HG03565 (cell line): Measurements from ENCODE around the gene CLMP.
"Not testable (repeated sequence)": the region's sequence is repeated elsewhere in the genome, so short reads cannot be mapped to it uniquely, and the experiment has no call there.

Experiments
- ATAC-seq: cut with Tn5 transposase; IDR thresholded peaks from one replicate; pipeline ENCODE4 v1.9.1; 2021; ENCODE audit warnings: mild to moderate bottlenecking, moderate library complexity; ENCODE audit not compliant: unreplicated experiment

Gene CLMP

GRCh38 chr11:123060277-123061000 lies 134.6 kb downstream of the CLMP start:
- no peak for ATAC-seq

DNA sequence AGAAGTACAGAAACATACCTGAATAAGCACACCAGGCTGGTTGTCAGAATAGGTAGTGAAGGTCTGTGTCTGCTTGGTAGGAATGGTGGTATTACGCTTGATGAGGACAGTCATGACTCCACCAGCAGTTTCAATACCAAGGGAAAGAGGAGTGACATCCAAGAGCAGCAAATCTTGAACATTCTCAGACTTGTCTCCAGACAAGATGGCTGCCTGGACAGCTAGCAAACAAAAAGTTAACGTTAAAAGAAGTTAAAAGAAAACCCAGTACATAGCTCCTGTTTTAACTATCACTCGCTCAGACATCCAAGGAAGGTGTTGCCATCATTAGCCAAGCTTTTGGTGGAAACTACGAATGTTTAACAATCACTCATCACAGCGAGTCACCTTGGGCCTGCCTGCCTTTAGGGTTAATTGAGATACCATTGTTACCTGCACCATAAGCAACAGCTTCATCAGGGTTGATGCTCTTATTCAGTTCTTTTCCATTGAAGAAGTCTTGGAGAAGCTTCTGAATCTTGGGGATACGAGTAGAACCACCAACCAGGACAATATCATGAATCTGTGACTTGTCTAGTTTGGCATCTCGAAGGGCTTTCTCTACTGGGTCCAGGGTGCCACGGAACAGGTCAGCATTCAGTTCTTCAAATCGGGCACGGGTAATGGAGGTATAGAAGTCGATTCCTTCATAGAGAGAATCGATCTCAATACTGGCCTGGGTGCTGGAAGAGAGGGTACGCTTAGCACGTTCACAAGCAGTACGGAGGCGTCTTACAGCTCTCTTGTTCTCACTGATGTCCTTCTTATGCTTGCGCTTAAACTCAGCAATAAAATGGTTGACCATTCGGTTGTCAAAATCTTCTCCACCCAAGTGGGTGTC lies 135.8 kb downstream of the CLMP start:
- not testable (repeated sequence) for ATAC-seq

GRCh38 chr11:123057661-123058305 lies 137.3 kb downstream of the CLMP start:
- no peak for ATAC-seq

- no peak for ATAC-seq
Measured at GRCh38 chr11:123056835-123057491, 138.1 kb downstream of the CLMP start.

DNA sequence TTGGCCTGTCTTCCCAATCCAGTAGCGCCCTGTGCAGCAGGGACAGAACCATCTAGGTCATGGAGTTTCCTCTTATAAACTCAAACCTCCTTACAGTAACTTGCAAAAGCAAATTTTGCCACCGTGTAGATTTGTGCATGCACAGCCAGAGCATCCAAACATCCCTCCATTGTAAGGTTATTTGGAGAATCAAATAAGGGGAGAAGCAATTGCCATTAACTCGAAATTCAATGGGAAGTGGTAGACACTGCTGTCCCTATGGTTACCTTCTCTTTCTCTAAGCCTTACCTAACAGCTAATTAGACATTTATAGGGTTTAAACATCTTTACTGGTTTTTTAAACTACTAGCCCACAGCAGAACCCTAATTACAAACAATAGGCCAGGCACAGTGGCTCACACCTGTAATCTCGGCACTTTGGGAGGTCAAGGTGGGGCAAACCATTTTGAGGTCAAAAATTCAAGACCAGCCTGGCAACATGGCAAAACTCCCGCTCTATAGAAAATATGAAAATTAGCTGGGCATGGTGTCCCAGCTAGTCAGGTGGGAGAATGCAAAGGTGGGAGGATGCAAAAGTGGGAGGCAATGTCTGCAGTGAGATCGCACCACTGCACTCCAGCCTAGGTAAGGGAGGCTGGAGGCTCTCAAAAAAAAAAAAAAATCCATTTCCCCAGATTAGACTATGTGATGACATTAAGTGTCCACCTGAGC lies 139.7 kb downstream of the CLMP start:
- no peak for ATAC-seq

GRCh38 chr11:123054301-123055065 lies 140.6 kb downstream of the CLMP start:
- peak; percentile 62 for ATAC-seq

DNA sequence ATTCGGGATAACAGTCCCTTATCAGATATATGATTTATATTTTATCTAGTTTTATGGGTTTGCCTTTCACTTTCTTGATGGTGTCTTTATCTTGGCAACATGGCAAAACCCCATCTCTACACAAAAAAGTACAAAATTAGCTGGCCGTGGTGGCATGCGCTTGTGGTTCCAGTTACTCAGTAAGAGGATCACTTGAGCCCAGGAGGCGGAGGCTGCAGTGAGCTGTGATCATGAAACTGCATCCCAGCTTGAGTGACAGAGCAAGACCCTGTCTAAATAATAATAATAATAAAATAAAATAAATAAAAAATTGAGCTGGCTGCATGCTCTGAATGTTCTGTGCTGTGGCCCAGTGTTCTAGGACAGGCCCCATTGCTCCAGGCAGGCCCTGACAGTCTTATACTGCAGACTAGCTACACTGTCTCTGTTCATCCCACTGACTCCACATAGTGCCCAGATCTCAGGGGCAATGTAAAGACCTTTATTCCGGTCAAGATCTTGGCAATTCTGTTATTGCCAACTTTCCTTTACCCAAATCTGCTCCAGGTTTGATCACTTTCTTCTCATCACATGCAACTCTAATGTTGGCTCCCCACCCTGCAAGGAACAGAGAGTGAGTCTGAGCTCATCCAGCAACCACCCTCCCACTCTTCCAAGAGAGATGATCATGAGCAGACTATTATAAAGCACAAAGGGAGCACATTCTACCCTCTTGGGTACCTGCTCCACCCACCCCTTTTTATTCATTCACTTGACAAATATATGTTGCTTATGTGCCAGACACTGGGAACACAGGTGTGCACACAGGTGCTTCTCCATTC lies 141.9 kb downstream of the CLMP start:
- no peak for ATAC-seq

- ATAC-seq = no peak
Measured at GRCh38 chr11:123051634-123052033, 143.4 kb downstream of the CLMP start.

GRCh38 chr11:123051146-123051545 lies 143.9 kb downstream of the CLMP start:
- ATAC-seq = no peak

DNA sequence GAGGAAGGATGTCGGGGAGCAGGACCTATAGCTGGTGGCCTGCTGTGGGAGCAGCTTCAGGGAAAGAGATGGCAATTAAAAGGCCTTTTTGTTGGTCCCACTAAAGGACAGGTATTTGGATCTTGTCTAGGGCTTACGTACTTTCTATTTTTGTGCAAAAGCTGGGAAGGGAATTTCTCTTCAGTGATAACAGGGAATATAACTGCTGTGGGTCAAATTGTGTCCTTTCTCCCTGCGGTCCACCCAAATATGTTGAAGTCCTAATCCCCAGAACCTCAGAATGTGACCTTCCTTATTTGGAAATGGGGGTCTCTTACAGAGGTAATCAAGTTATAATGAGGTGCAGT lies 147.1 kb downstream of the CLMP start:
- ATAC-seq = no peak

DNA sequence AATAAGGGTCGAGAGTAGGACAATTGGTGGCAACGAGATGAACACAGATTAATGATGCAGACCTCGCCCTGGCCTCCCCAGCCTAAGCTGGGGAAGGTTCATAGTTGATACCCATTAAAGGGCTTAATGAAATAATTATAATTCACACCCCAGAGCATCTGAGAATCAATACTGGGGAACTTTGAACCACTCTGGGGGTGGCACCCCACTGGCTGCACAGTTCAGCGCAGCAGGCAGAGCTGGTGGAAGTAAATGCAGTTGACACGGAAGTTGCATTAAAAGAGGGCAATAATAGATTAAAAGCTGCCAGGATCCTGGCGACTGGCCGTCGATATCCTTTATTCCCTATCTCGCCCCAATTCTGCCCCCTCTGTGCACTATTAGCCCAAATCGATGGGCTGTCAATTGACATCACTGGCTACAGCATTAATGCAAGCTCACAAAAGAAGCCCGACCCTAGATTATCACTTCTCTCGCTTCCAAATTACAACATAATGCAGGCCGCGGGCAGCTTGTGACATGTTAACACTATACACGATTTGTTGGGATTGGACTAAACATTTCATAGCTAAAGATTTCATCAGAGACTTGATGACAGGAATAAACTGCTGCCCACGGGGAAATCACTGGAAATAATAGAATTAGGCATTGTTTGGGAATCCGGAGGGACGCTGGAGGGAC lies 147.6 kb downstream of the CLMP start:
- ATAC-seq = no peak

- no peak for ATAC-seq
Measured at GRCh38 chr11:123046473-123047259, 148.4 kb downstream of the CLMP start.

DNA sequence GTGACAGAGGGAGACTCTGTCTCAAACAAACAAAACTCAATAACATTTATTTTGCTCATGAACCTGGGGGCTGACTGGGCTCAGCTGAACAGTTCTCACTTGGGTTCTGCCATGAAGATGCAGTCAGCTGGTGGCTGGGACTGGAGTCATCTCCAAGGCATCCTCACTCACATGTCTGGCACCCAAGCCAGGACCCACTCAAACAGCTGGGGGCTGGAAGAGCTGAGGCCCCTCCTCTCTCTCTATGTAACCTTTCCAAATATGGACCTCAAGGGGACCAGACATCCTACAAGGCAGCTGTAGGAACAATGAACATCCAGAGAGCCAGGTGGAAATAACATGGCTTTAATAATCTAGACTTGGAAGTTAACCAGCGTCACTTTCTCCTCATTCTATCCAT lies 149.9 kb downstream of the CLMP start:
- ATAC-seq = no peak

DNA sequence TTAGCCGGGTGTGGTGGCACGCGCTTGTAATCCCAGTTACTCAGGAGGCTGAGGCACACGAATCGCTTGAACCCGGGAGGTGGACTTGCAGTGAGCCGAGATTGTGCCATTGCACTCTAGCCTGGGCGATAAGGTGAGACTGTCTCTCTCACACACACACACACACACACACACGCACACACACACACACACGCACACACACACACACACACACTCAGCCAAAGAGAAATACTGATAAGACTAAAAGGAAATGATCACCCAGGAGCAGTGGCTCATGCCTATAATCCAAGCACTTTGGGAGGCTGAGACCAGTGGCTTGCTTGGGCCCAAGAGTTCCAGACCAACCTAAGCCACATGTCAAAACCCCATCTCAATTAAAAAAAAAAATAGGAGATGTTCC lies 153.9 kb downstream of the CLMP start:
- ATAC-seq = no peak

GRCh38 chr11:123040111-123040432 lies 155.0 kb downstream of the CLMP start:
- ATAC-seq = no peak

- ATAC-seq = no peak
Measured at GRCh38 chr11:123035831-123036230, 159.2 kb downstream of the CLMP start.

DNA sequence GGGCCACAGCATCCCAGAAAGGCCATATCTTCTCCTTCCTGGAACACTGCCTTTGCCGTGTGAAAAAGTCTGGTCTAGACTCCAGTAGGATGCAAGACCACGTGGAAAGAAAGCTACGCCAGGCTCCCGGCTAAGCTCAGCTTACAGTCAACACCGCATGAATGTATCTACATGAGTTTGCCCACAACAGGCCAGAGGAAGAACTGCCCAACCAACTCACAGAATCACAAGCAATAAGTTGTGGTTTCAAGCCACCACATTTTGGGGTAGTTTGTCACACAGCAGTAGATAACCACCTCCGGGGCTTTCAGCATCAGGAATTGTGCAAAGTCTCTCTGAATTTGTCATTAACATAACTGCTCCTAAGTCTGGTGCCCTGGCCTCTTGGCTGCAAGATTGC lies 160.5 kb downstream of the CLMP start:
- ATAC-seq = no peak

DNA sequence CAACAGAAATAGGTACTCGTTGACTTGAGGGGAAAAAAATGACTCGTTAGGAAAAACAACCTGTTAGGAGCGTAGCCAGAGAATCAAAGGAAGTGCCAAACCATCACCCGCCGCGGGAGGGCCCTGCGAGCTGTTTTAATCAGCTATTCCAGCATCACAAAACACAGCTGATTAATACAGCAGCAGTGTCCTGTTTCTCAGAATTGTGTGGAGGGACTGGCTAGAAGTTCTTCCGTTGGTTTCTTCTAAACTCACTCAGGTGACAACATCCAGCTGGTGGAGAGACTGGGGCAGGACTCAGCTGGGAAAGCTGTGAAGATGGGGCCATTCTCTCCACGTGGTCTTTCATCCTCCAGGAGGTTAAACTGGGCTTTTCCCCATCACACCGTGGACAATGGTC lies 161.2 kb downstream of the CLMP start:
- ATAC-seq = no peak
